Natural killer cell (primary cell): ENCODE data around the gene ABHD6. TPM values are rescaled to one million over a fixed set of nuclear protein-coding genes. Genes with fewer than 3 reads are reported as not detected.

Experiments used
- ATAC-seq, 3 donors: fragments of 150-1000 bp in 2 of 3; fragments of 200-7000 bp in 1 of 3; cut with Tn5 transposase; 1 replicate in 1 of 3; 2 replicates in 2 of 3; pipeline ENCODE4 v1.10.0; 2021; ENCODE audit warnings: mild to moderate bottlenecking in 2 of 3, moderate library complexity in 2 of 3
- DNase-seq, 2 donors: peaks; one replicate each; pipeline versions ENCODE4 v3.0.0 to v3.0.0-alpha.2; 2013 to 2021; ENCODE audit warnings: mixed read lengths in 1 of 2
- H3K27ac ChIP-seq: one replicate; pipeline ENCODE4 v1.5.1; 2013; ENCODE audit warnings: mild to moderate bottlenecking, low read length
- H3K27me3 ChIP-seq: one replicate; pipeline ENCODE4 v1.6.1; 2013; ENCODE audit warnings: low read length; ENCODE audit not compliant: control insufficient read depth, insufficient read depth
- H3K36me3 ChIP-seq: one replicate; pipeline ENCODE4 v1.6.1; 2013; ENCODE audit warnings: low read length; ENCODE audit not compliant: control insufficient read depth, insufficient read depth
- H3K4me1 ChIP-seq: one replicate; pipeline ENCODE4 v1.6.1; 2013; ENCODE audit warnings: low read length; ENCODE audit not compliant: control insufficient read depth, insufficient read depth
- H3K4me3 ChIP-seq: one replicate; pipeline ENCODE4 v1.5.1; 2013; ENCODE audit warnings: low read length
- H3K9me3 ChIP-seq: one replicate; pipeline ENCODE4 v1.6.1; 2013; ENCODE audit warnings: low read length; ENCODE audit not compliant: control insufficient read depth, insufficient read depth
- H3K27ac Mint-ChIP-seq, 2 donors: one replicate each; pipeline ENCODE4 v1.8.0; 2022; ENCODE audit warnings: mild to moderate bottlenecking in 2 of 2, mixed read lengths in 2 of 2, moderate library complexity in 1 of 2
- H3K27me3 Mint-ChIP-seq, 2 donors: one replicate each; pipeline ENCODE4 v1.8.0; 2022; ENCODE audit warnings: low read depth in 2 of 2, mixed read lengths in 2 of 2
- H3K36me3 Mint-ChIP-seq: one replicate; pipeline ENCODE4 v1.8.0; 2022; ENCODE audit warnings: mixed read lengths
- H3K4me1 Mint-ChIP-seq, 2 donors: one replicate each; pipeline ENCODE4 v1.8.0; 2022; ENCODE audit warnings: mixed read lengths in 2 of 2
- H3K4me3 Mint-ChIP-seq: one replicate; pipeline ENCODE4 v1.8.0; 2022; ENCODE audit warnings: mild to moderate bottlenecking, moderate library complexity, mixed read lengths
- H3K9me3 Mint-ChIP-seq, 2 donors: one replicate each; pipeline ENCODE4 v1.8.0; 2022; ENCODE audit warnings: mixed read lengths in 2 of 2
- CTCF ChIP-seq: fragments of 200-600 bp; IDR thresholded peaks from one replicate; pipeline ENCODE4 v1.8.0; 2022; ENCODE audit warnings: antibody characterized with exemption
- WGBS: methylation state at CpG from one replicate; pipeline ENCODE4 v1.1.7; 2013; ENCODE audit warnings: missing lambda C conversion rate; ENCODE audit not compliant: insufficient coverage; 5-methylcytosine and 5-hydroxymethylcytosine counted together
- intact Hi-C: fragments of 100-400 bp; cut with micrococcal nuclease; formaldehyde crosslinking; loops from one replicate; pipeline ENCODE4 v1.14.2; 2022
- total RNA-seq, 4 donors: library from RNA; stranded (reverse); fragments of 120-200 nt in 1 of 4; gene quantifications; one replicate each; pipeline versions ENCODE4 v1.2.3 to v1.2.4, GENCODE V29; 2013 to 2022

Gene ABHD6
- total RNA-seq, 3 donors from 2014 or later (not counting 1 experiment from before 2014, with no cell fraction given) = 5.0 to 10.6 (median 9.3) TPM

- Histone ChIP-seq H3K4me3 (no peak overlapping the region), H3K4me1 (no peaks in the 10 kb centered on the region), H3K36me3 (peaks cover 9% of the 10 kb centered on the region), H3K27me3 (no peaks in the 10 kb centered on the region), H3K9me3 (no peaks in the 10 kb centered on the region), H3K27ac (no peak overlapping the region)
- Mint-ChIP-seq H3K4me3 (no peak overlapping the region), H3K27ac (peak overlapping the region; percentile 6 to 54), H3K27me3 (no peaks in the 10 kb centered on the region), H3K36me3 (no peaks in the 10 kb centered on the region), H3K9me3 (no peaks in the 10 kb centered on the region), H3K4me1 (no peaks in the 10 kb centered on the region)
- WGBS = 95% methylated on average over 2 of the region's 3 CpGs
- intact Hi-C loops = no loop called here
- DNase-seq (no peak), ATAC-seq (no peak)
- TF ChIP-seq CTCF = no peak
Measured at GRCh38 chr3:58323529-58324390, 86.2 kb downstream of the ABHD6 start.

GRCh38 chr3:58324391-58325390 is 87.1 kb downstream of the ABHD6 start:
- H3K27ac Mint-ChIP-seq = peak overlapping the region; percentile 6 to 54
- no peaks in the 10 kb centered on the region for H3K27me3 ChIP-seq
- ATAC-seq (no peak), DNase-seq (peak in 1 of 2 donors; percentile 23)
- H3K4me3 ChIP-seq = no peak overlapping the region
- TF ChIP-seq CTCF = no peak
- H3K27me3 Mint-ChIP-seq = no peaks in the 10 kb centered on the region
- H3K27ac ChIP-seq = no peak overlapping the region
- no peaks in the 10 kb centered on the region for H3K4me1 ChIP-seq
- H3K36me3 Mint-ChIP-seq = no peaks in the 10 kb centered on the region
- no peaks in the 10 kb centered on the region for H3K9me3 Mint-ChIP-seq
- intact Hi-C loops = no loop called here
- WGBS = 74% methylated on average over 6 of the region's 7 CpGs
- H3K4me1 Mint-ChIP-seq = no peaks in the 10 kb centered on the region
- no peak overlapping the region for H3K4me3 Mint-ChIP-seq
- H3K36me3 ChIP-seq = peaks cover 3% of the 10 kb centered on the region
- no peaks in the 10 kb centered on the region for H3K9me3 ChIP-seq

- Mint-ChIP-seq H3K27me3 (no peaks in the 10 kb centered on the region), H3K27ac (no peak overlapping the region), H3K4me3 (no peak overlapping the region), H3K4me1 (no peaks in the 10 kb centered on the region), H3K9me3 (no peaks in the 10 kb centered on the region), H3K36me3 (no peaks in the 10 kb centered on the region)
- DNase-seq (no peak), ATAC-seq (no peak)
- Histone ChIP-seq H3K27me3 (no peaks in the 10 kb centered on the region), H3K36me3 (no peaks in the 10 kb centered on the region), H3K27ac (no peak overlapping the region), H3K4me1 (no peaks in the 10 kb centered on the region), H3K4me3 (no peak overlapping the region), H3K9me3 (no peaks in the 10 kb centered on the region)
- intact Hi-C loops = no loop called here
- no CpG with 5 or more reads among the region's 2 CpGs for WGBS
- no peak for TF ChIP-seq CTCF
Measured at GRCh38 chr3:58325525-58325992, 88.0 kb downstream of the ABHD6 start.
